Bronchial epithelial cell (primary cell): ENCODE results near the gene FAM131A. TPM values are rescaled to one million over a fixed set of nuclear protein-coding genes. Genes with fewer than 3 reads are reported as not detected.

Source experiments
- DNase-seq: peaks from one replicate; pipeline ENCODE4 v3.0.0-alpha.2; 2010; ENCODE audit warnings: low read depth
- FAIRE-seq: peaks from 2 replicates; lab custom pipeline; 2011; peaks lifted over from hg19 to GRCh38; lab: Jason Lieb, UNC
- H3K27me3 ChIP-seq: 2 replicates; pipeline ENCODE4 v1.5.1; 2011; ENCODE audit warnings: low read length; ENCODE audit not compliant: control insufficient read depth, insufficient read depth
- H3K36me3 ChIP-seq: 2 replicates; pipeline ENCODE4 v1.5.1; 2011; ENCODE audit warnings: low read length; ENCODE audit not compliant: control insufficient read depth, insufficient read depth
- H3K4me3 ChIP-seq: 2 replicates; pipeline ENCODE4 v1.5.1; 2011; ENCODE audit warnings: mild to moderate bottlenecking, low read depth, low read length, control low read depth
- total RNA-seq: library from RNA; depleted of rRNA; stranded (reverse); fragments of >200 nt; gene quantifications from 2 replicates; pipeline ENCODE4 v1.2.1, GENCODE V29; 2014
- TF ChIP-seq, protein P1 (sequence below): IDR thresholded peaks from 2 replicates; pipeline ENCODE4 v1.5.1; 2011; ENCODE audit warnings: mild to moderate bottlenecking, moderate library complexity, low read length, control low read depth, inconsistent platforms; ENCODE audit not compliant: insufficient read depth, severe bottlenecking

The FAM131A gene
- total RNA-seq, 1 donor from 2014 or later, result 18.2 TPM

DNA sequence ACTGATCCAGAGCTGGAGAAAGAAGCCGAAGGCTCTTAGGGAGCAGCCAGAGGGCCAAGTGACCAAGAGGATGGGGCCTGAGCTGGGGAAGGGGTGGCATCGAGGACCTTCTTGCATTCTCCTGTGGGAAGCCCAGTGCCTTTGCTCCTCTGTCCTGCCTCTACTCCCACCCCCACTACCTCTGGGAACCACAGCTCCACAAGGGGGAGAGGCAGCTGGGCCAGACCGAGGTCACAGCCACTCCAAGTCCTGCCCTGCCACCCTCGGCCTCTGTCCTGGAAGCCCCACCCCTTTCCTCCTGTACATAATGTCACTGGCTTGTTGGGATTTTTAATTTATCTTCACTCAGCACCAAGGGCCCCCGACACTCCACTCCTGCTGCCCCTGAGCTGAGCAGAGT lies 52.0 kb downstream of the FAM131A start:
- DNase-seq (no peak), FAIRE-seq (no peak)
- TF ChIP-seq, protein P1, sequence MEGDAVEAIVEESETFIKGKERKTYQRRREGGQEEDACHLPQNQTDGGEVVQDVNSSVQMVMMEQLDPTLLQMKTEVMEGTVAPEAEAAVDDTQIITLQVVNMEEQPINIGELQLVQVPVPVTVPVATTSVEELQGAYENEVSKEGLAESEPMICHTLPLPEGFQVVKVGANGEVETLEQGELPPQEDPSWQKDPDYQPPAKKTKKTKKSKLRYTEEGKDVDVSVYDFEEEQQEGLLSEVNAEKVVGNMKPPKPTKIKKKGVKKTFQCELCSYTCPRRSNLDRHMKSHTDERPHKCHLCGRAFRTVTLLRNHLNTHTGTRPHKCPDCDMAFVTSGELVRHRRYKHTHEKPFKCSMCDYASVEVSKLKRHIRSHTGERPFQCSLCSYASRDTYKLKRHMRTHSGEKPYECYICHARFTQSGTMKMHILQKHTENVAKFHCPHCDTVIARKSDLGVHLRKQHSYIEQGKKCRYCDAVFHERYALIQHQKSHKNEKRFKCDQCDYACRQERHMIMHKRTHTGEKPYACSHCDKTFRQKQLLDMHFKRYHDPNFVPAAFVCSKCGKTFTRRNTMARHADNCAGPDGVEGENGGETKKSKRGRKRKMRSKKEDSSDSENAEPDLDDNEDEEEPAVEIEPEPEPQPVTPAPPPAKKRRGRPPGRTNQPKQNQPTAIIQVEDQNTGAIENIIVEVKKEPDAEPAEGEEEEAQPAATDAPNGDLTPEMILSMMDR, result no peak
- Histone ChIP-seq H3K36me3 (no peaks in the 10 kb centered on the region), H3K27me3 (peaks cover 1% of the 10 kb centered on the region), H3K4me3 (no peak overlapping the region)

DNA sequence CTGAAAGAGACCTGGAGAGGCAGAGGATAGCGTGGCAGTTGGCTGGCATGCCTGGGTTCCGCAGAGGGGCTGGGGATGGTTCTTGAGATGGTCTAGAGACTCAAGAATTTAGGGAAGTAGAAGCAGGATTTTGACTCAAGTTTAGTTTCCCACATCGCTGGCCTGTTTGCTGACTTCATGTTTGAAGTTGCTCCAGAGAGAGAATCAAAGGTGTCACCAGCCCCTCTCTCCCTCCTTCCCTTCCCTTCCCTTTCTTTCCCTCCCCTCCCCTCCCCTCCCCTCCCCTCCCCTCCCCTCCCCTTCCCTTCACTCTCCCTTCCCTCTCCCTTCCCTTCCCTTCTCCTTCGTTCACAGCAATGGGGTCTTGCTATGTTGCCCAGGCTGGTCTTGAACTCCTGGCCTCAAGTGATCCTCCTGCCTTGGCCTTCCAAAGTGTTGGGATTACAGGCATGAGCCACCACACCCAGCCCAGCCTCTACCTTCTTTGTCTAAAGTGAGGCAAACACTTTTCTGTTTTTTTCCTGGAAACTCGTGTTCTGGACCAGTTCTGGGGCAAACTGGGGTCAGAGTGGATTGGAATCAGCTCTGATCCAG lies 52.6 kb downstream of the FAM131A start:
- FAIRE-seq, result no peak
- DNase-seq, result no peak
- no peak overlapping the region for H3K4me3 ChIP-seq
- H3K27me3 ChIP-seq, result peaks cover 1% of the 10 kb centered on the region
- TF ChIP-seq, protein P1, result no peak
- no peaks in the 10 kb centered on the region for H3K36me3 ChIP-seq

DNA sequence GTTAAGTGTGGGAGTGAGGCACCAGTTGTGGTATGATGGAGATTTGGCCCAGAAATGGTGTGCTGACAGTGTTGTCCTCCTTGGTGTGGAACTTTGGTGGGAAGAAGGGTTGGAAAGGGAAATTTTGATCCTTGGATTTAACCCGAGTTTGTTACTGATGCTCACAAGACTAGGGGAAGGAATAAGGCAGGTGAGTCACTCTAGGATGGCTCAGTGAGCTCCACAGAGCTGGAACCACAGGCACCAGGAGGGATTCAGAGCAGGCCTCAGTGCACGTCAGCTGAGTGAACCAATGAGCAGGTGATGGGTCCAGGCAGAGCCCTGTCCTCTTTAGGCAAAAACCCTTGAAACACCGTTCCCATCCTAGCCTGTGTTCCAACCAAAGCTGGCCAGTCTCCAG lies 53.9 kb downstream of the FAM131A start:
- peaks cover 3% of the 10 kb centered on the region for H3K27me3 ChIP-seq
- H3K36me3 ChIP-seq, result no peaks in the 10 kb centered on the region
- TF ChIP-seq, protein P1, result no peak
- DNase-seq (no peak), FAIRE-seq (no peak)
- H3K4me3 ChIP-seq, result no peak overlapping the region

DNA sequence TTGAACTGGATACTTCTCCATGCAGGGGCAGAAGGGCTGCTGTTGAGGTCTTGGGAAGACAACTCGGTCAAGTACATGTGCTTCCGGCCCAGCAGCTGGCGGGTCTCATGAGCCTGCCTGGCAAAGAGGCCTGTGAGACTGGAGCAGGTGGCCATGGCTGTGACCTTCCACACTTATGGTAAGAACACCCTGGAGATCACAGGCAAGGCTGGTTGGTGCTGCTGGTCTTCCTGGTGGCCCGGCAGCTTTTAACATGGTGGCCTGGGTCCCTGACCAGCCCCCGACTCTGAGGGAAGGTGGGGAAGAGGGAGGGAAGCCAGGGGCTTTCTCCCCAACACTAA lies 57.9 kb downstream of the FAM131A start:
- DNase-seq (no peak), FAIRE-seq (no peak)
- Histone ChIP-seq H3K36me3 (no peaks in the 10 kb centered on the region), H3K4me3 (no peak overlapping the region), H3K27me3 (peaks cover 5% of the 10 kb centered on the region)
- TF ChIP-seq, protein P1, result no peak

Other genes starting within 250 kb of the FAM131A start
- gene HTR3E, start 240.5 kb upstream of the FAM131A start, total RNA-seq, result not detected in 2 replicates
- gene EIF2B5, start 202.2 kb upstream of the FAM131A start, total RNA-seq, result 42.1 and 46.1 TPM in 2 replicates
- 22.6 and 30.2 TPM in 2 replicates for gene DVL3, start 182.2 kb upstream of the FAM131A start, total RNA-seq
- 262 and 275 TPM in 2 replicates for gene AP2M1, start 162.7 kb upstream of the FAM131A start, total RNA-seq
- gene ABCF3, start 151.4 kb upstream of the FAM131A start, total RNA-seq, result 40.0 and 54.2 TPM in 2 replicates
- gene VWA5B2, start 108.0 kb upstream of the FAM131A start, total RNA-seq, result not detected in 2 replicates
- gene ALG3, start 88.6 kb upstream of the FAM131A start, total RNA-seq, result 21.6 and 36.9 TPM in 2 replicates
- gene EEF1AKMT4, start 87.9 kb upstream of the FAM131A start, total RNA-seq, result 10.1 and 14.0 TPM in 2 replicates
- not detected in 2 replicates for gene CAMK2N2, start 76.0 kb upstream of the FAM131A start, total RNA-seq
- gene ECE2, start 61.6 kb upstream of the FAM131A start, total RNA-seq, result not detected in 2 replicates
- 507 and 526 TPM in 2 replicates for gene PSMD2, start 38.4 kb upstream of the FAM131A start, total RNA-seq
- 244 and 339 TPM in 2 replicates for gene EIF4G1, start 23.0 kb upstream of the FAM131A start, total RNA-seq
- 2.0 and 2.1 TPM in 2 replicates for gene CLCN2, start 24.0 kb downstream of the FAM131A start, total RNA-seq
- gene POLR2H, start 24.1 kb downstream of the FAM131A start, total RNA-seq, result 48.4 and 112 TPM in 2 replicates
- gene THPO, start 40.6 kb downstream of the FAM131A start, total RNA-seq, result not detected in 2 replicates
- gene CHRD, start 42.5 kb downstream of the FAM131A start, total RNA-seq, result not detected in 2 replicates
- gene EPHB3, start 224.2 kb downstream of the FAM131A start, total RNA-seq, result 9.2 and 16.8 TPM in 2 replicates